Lung (tissue), 12 donors: ENCODE measurements around the gene PDLIM1. TPM values are rescaled to one million over a fixed set of nuclear protein-coding genes. Genes with fewer than 3 reads are reported as not detected.

Experiments
- ATAC-seq: fragments of 200-7000 bp; cut with Tn5 transposase; one replicate; pipeline ENCODE4 v1.9.1; 2020; ENCODE audit warnings: moderate number of reproducible peaks; ENCODE audit not compliant: insufficient read depth, low FRiP score
- DNase-seq, 3 donors: peaks; one replicate each; pipeline ENCODE4 v3.0.0-alpha.2; 2013 to 2017
- H3K27ac ChIP-seq, 2 donors: one replicate each; pipeline ENCODE4 v1.5.1; 2013; ENCODE audit warnings: mild to moderate bottlenecking in 2 of 2, moderate library complexity in 2 of 2, control low read depth in 1 of 2, inconsistent platforms in 1 of 2, low read depth in 1 of 2, low read length in 1 of 2
- H3K27me3 ChIP-seq, 3 donors: one replicate each; pipeline ENCODE4 v1.5.1; 2013; ENCODE audit warnings: low read length in 2 of 3; ENCODE audit not compliant: control insufficient read depth in 3 of 3, insufficient read depth in 3 of 3
- H3K36me3 ChIP-seq, 4 donors: one replicate each; pipeline ENCODE4 v1.5.1; 2013; ENCODE audit warnings: low read length in 4 of 4, mild to moderate bottlenecking in 1 of 4, moderate library complexity in 1 of 4; ENCODE audit not compliant: control insufficient read depth in 4 of 4, insufficient read depth in 4 of 4
- H3K4me1 ChIP-seq, 5 donors: one replicate each; pipeline ENCODE4 v1.5.1; 2013; ENCODE audit warnings: low read length in 5 of 5, mild to moderate bottlenecking in 2 of 5, moderate library complexity in 1 of 5; ENCODE audit not compliant: control insufficient read depth in 5 of 5, insufficient read depth in 5 of 5
- H3K4me3 ChIP-seq: one replicate; pipeline ENCODE4 v1.5.1; 2013; ENCODE audit warnings: mild to moderate bottlenecking, control low read depth, moderate library complexity
- H3K9ac ChIP-seq, 2 donors: one replicate each; pipeline ENCODE4 v1.5.1; 2013; ENCODE audit warnings: low read length in 2 of 2, control low read depth in 1 of 2; ENCODE audit not compliant: insufficient read depth in 1 of 2
- H3K9me3 ChIP-seq, 4 donors: one replicate each; pipeline ENCODE4 v1.5.1; 2013; ENCODE audit warnings: low read length in 3 of 4, mild to moderate bottlenecking in 1 of 4, moderate library complexity in 1 of 4; ENCODE audit not compliant: control insufficient read depth in 4 of 4, insufficient read depth in 3 of 4
- WGBS, 2 donors: extraction: QIAGEN DNeasy Blood & Tissue Kit; methylation state at CpG; one replicate each; pipeline ENCODE4 v1.1.7; 2013; 5-methylcytosine and 5-hydroxymethylcytosine counted together
- polyA plus RNA-seq, 2 donors: library from polyadenylated mRNA; stranded (reverse); fragments of 200-250 nt; gene quantifications; one replicate each; pipeline ENCODE4 v1.2.1, GENCODE V29; 2013
- total RNA-seq, 2 donors: library from RNA; depleted of rRNA in 1 of 2; stranded (reverse); fragments of >200 nt in 1 of 2; gene quantifications; one replicate each; pipeline ENCODE4 v1.2.1, GENCODE V29; 2014 to 2021
- TF ChIP-seq, protein P1 (sequence below): IDR thresholded peaks from 2 replicates; pipeline ENCODE4 v1.5.1; 2012; ENCODE audit warnings: mild to moderate bottlenecking; ENCODE audit errors: control extremely low read depth, extremely low read depth
- donor health status: control.
- donor health status: control.
- donor health status: Bipolar disorder and iron deficiency.
- donor health status: healthy.
- donor health status: DM: yes; HTN: yes; CAD: no.

The PDLIM1 gene
- total and polyA plus RNA-seq, 4 donors = 61.4 to 243 (median 178) TPM

DNA sequence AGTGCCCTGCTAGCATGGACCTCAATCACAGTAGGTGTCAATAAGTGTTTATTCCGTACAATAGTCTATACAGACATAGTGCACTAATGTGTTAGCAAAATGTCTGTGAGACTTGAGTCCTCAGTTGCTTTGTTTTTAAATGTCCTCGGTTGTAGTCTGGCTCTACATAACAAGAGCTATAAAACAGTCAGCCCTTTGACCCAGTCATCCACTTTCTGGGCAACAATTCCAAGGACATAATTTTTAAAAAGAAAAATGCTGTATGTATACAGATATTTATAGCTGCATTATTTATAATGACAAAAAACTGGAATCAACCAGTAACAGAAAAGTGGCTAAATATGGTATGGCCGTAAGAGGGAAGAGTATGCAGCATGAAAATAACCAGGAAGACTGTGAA lies 2.8 kb upstream of the PDLIM1 start:
- no peaks in the 10 kb centered on the region for H3K36me3 ChIP-seq
- H3K27me3 ChIP-seq = peaks cover 0 to 2% (median 2%) of the 10 kb centered on the region in 3 donors
- H3K4me3 ChIP-seq = no peak overlapping the region
- ATAC-seq (no peak), DNase-seq (peak in 1 of 3 donors; percentile 54)
- peaks cover 4 to 22% (median 12%) of the 10 kb centered on the region in 5 donors for H3K4me1 ChIP-seq
- TF ChIP-seq, protein P1, sequence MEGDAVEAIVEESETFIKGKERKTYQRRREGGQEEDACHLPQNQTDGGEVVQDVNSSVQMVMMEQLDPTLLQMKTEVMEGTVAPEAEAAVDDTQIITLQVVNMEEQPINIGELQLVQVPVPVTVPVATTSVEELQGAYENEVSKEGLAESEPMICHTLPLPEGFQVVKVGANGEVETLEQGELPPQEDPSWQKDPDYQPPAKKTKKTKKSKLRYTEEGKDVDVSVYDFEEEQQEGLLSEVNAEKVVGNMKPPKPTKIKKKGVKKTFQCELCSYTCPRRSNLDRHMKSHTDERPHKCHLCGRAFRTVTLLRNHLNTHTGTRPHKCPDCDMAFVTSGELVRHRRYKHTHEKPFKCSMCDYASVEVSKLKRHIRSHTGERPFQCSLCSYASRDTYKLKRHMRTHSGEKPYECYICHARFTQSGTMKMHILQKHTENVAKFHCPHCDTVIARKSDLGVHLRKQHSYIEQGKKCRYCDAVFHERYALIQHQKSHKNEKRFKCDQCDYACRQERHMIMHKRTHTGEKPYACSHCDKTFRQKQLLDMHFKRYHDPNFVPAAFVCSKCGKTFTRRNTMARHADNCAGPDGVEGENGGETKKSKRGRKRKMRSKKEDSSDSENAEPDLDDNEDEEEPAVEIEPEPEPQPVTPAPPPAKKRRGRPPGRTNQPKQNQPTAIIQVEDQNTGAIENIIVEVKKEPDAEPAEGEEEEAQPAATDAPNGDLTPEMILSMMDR = no peak
- H3K27ac ChIP-seq = no peak overlapping the region
- H3K9me3 ChIP-seq = no peaks in the 10 kb centered on the region
- no peak overlapping the region for H3K9ac ChIP-seq
- WGBS, 2 donors = 90 to 91% methylated on average over 3 of the region's 3 CpGs

DNA sequence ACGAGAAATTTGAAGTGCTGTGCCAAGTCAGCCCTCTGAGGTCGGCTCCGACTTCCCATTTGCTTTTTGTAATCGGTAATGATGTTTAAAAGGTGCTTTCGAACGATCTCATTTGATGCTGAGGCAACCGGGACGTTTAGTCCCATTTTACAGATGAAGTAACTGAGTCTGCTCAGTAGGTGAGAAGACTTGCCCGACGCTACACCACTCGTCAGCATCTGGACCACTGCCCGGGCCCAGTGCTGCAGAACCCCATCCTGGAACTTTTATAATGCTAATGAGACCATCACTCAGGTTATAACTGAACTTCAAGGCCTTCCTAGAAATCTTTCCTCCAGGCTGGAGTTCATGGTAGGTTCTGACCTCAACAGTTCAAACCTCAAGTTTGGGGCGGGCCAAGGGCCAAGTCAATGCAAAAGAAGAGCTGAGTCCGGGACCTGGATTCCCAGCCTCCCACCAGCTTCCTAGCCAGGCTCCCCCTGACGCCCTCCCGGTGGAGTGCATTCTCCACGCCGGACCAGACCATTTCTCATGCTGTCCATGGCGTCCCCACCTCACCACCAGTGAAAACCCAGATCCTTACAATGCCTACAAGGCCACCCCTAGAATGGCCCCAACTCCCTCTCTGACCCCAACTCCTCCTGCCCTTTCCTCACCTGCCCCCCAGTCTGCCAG lies 699 bp upstream of the PDLIM1 start:
- Histone ChIP-seq H3K9ac (peak overlapping the region in 1 of 2 donors; percentile 16), H3K27me3 (peaks cover 0 to 2% (median 2%) of the 10 kb centered on the region in 3 donors), H3K4me1 (peaks cover 8 to 22% (median 16%) of the 10 kb centered on the region in 5 donors), H3K4me3 (peak overlapping the region; percentile 35), H3K36me3 (no peaks in the 10 kb centered on the region), H3K27ac (peak overlapping the region; percentile 87 to 91), H3K9me3 (no peaks in the 10 kb centered on the region)
- WGBS, 2 donors = 60 to 63% methylated on average over 19 of the region's 19 CpGs
- ATAC-seq = no peak
- DNase-seq = no peak
- TF ChIP-seq, protein P1 = no peak

DNA sequence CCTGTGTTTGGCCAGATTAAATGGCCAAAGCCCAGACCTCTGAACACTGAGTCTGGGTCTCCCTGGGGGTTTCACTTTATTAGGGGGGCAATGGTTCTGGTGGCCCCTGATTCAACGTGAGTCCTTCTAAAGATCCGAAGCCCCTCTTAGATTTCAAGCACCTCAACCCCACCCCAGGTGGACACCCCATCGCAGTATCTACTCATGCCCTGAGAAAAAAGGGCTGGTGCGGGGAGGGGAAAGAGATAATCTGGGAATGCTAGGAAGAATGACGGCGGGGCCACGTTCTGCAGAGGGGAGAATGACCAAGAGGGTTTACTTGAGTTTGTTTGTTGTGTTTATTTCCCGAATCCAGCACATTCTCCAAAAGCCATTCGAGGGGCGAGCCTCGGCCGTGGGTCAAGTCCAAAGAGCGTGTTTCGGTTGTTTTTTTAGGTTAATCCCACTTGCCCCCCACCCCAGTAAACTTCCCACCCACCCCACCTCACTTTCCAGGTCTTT lies 832 bp downstream of the PDLIM1 start:
- Histone ChIP-seq H3K27me3 (peaks cover 0 to 2% (median 0%) of the 10 kb centered on the region in 3 donors), H3K36me3 (no peaks in the 10 kb centered on the region), H3K9ac (peak overlapping the region in 1 of 2 donors; percentile 34), H3K9me3 (no peaks in the 10 kb centered on the region), H3K4me3 (peak overlapping the region; percentile 71), H3K27ac (peak overlapping the region; percentile 84 to 96), H3K4me1 (peaks cover 6 to 24% (median 14%) of the 10 kb centered on the region in 5 donors)
- no peak for ATAC-seq
- DNase-seq = peak in 2 of 3 donors; percentile 34 to 37
- WGBS, 2 donors = 22 to 50% methylated on average over 14 of the region's 14 CpGs
- TF ChIP-seq, protein P1 = no peak
